Dermis blood vessel endothelial cell (primary cell): ENCODE data around the gene PSMC2. TPM values are rescaled to one million over a fixed set of nuclear protein-coding genes. Genes with fewer than 3 reads are reported as not detected.

ENCODE experiments used
- DNase-seq: peaks from one replicate; pipeline ENCODE4 v3.0.0; 2010
- total RNA-seq: library from RNA; depleted of rRNA; stranded (reverse); fragments of >200 nt; gene quantifications from 2 replicates; pipeline ENCODE4 v1.2.3, GENCODE V29; 2014

PSMC2 gene
- 211 and 258 TPM in 2 replicates for total RNA-seq

GRCh38 chr7:103347507-103348267, at the start of gene PSMC2:
PSMC2 (plus strand) TSS chr7:103347643; CDS start chr7:103347712, 69 bp downstream.
- DNase-seq: peak; percentile 91

GRCh38 chr7:103297837-103298179, 49.6 kb upstream of the PSMC2 start:
- no peak for DNase-seq

DNA sequence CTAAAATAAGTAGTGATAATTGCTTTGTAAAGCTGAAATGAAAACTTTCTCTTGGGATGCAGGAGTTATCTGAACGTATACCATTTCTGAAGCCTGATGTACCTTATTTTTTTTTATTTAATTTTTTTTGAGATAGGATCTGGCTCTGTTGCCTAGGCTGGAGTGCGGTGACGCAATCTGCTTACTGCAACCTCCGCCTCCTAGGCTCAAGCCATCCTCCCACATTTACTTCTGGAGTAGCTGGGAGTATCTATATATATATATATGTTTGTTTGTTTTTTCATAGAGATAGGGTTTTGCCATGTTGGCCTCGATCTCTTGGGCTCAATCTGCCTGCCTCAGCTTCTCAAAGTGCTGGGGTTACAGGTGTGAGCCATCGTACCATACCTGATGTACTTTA, 47.8 kb upstream of the PSMC2 start:
- no peak for DNase-seq

DNA sequence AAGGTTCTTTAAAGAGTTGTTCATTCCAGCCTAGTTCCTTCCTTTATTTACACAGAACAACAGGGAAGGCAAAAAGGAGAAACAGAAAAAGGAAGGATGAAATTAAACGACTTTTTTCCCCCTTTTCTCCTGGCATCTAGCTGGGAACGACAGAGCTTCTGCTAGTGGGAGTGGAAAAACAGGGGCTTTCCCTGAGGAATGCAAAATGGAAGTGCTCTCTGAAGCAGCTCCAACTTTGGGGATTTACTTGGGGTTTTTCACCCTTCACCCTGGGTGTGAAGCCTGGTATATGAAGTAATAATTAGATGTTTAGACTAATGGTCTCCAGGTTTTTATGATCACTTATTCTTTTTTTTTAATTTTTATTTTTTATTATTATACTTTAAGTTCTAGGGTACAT, 46.0 kb upstream of the PSMC2 start:
- DNase-seq: no peak

GRCh38 chr7:103307503-103308231, 39.8 kb upstream of the PSMC2 start:
- DNase-seq: peak; percentile 46

GRCh38 chr7:103314852-103315251, 32.6 kb upstream of the PSMC2 start:
- no peak for DNase-seq

GRCh38 chr7:103316380-103316941, 31.0 kb upstream of the PSMC2 start:
- DNase-seq: no peak

DNA sequence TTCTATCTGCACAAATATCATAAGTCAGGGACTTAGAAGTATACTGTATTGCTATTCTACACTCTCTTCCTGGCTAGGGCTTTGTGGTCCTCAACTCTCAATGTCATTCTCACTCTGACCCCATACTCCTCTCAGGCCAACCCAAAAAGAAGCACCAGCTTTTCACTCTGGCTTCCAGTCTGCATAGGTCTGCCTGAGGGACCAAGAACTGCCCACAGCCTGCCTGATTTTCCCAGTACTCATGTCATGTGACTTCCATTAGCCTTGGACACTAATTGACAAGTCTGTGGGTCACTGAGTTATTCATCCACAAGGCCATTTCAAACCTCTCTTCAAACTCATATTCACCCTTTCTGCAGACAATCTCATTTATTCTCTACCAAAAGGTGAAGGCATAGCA, 30.4 kb upstream of the PSMC2 start:
- no peak for DNase-seq

DNA sequence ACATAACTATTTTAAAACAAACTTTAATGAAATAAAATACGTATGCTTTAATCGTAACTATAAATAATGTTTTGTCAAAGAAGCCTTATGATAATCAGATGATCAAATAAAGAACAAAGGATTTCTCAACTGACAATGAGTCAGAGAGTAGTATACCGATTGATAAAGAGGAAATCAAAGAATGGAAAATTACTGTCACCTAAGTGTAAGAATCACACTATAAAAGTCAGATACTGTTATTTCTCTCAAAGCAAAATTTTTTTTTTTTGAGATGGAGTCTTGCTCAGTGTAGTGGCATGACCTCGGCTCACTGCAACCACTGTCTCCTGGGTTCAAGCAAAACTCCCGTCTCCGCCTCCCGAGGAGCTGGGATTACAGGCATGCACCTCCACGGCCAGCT, 21.7 kb upstream of the PSMC2 start:
- DNase-seq: no peak

GRCh38 chr7:103336761-103337160, 10.7 kb upstream of the PSMC2 start:
- no peak for DNase-seq

DNA sequence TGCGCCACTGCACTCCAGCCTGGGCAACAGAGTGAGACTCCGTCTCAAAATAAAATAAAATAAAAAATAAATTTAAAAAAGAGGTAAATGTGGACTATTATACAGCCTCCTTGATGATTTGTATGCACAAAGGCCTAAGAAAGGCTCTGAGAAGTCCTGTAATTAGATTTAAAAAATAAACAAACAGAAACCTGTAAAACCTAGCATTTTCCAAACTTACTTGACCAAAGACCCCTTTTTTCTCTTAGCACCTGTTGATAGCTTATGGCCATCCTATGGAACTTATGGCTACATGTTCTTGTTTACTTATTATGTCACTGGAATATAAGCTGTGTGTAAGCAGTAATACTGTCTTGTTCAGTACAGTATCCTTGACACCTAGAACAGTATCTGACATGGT, 8.6 kb upstream of the PSMC2 start:
- no peak for DNase-seq

DNA sequence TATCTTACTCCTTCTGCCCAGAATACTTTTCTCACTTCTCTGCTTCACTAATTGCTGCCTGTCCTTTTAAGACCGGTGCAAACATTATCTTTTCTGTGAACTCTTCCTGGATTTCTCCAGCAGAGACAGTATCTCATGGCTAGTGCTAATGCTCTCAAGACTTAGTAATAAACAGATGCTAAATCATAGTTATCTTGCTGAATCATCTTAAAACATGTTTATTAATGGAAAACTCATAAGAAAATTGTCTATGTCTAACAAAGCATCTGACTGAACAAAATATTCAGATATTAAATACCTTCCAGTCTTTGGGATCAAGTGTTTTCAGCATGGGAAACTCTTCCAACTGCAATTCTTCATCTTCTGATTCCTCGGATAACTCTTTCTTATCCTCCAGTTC, 6.0 kb upstream of the PSMC2 start:
- DNase-seq: no peak

- no peak for DNase-seq
These were observed 4.1 kb upstream of the PSMC2 start for GRCh38 chr7:103343332-103343731.

DNA sequence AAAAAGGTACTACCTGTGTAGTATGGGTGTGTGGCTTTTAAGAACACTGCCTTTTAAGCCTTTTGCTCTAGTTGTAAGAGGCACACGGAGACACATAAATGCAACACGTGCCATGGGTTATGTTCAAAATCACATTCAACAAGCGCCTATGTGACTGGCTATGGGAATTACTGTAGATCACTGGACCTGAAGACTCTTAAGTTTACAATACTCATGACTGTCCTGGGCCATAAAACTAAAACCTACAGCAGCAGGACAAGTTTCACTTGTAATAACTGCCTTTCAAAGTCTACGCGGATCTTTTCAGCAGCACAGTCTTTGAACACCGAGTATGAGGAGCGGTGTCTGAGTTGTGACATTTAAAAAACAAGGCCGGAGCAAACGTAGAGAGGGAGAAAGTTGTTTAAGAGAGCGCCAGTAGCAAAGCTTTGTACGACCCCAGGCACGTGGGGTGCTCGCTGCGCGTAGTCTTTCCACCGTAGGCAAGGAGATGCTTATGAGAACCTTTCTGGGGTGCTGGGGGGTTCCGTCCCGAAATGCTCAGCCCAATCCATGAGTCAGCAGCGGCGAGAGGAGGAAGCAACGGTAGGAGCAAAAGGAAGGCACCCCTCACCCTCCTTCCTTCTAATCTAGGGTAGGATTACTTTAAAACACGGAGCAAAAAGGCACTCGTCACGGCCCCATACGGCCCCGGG, 3.5 kb upstream of the PSMC2 start:
- peak; percentile 52 for DNase-seq

- peak; percentile 94 for DNase-seq
These were observed 2.8 kb upstream of the PSMC2 start, which contains the start of gene DNAJC2 for GRCh38 chr7:103344453-103345149. DNAJC2 (minus strand) TSS chr7:103344767; CDS start chr7:103344622, 145 bp downstream.

DNA sequence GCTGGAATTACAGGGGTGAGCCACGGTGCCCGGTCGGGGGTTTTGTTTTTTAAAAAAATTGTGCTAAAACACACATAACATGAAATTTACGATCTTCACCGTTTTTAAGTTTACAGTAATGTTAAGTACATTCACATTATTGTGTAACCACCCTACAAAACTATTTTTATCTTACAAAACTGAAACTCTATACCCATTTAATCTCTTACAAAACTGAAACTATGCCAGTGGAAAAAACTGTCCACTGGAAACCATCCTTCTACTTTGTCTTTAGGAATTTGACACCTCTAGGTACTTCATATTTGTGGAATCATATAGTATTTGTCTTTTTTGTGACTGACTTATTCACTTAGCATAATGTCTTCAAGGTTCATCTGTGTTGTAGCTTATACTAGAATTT, 1.0 kb upstream of the PSMC2 start:
- DNase-seq: no peak

DNA sequence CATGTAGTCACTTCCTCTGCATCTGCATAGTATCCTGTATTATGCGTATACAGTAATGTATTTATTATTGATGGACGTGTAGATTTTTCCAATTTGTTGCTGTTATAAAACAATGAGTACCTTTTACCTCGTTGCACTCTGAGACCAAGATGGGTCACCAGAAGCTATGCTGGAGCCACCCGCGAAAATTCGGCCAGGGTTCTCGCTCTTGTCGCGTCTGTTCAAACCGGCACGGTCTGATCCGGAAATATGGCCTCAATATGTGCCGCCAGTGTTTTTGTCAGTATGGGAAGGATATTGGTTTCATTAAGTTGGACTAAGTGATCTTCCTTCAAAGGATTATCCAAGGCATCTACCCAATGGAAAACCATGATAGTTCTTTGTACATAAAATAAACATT, 1.0 kb downstream of the PSMC2 start:
- DNase-seq: peak; percentile 9

DNA sequence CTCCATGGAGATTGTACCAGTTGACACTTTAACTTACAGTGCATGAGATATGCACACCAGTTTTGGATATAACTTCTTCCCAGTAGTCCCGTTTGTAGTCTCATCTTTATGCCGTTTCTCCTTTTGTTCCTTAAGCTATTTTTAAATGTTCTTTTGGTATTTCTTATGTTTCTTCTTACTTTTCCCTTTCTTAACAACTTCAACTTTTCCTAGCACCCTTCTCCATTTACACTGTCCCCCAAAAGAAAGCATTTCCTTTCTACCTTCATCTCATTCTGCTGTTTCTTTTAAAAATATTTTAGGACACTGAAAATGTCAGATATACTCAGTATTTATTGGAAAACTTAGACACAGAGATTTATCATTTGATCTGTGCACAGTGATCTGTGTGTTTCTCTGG, 1.5 kb downstream of the PSMC2 start:
- DNase-seq: peak; percentile 2

DNA sequence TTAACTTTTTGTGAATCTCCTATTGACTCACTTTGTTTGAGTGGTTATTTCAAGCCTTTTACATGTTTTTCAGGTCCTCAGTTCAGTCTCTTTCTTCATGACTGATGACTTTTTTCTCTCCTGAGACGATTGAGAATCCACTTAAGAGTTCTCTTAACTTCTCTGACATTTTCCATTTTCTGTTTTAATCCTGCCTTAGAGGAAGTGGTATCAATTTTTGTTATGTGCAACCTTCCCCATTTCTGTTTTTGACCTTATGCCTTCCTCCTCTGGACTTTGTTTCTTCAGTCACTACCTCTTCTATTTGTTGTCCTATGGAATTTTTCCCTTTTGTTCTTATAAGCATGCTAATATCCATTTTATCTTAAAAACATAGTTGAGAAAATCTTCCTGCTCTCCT, 2.4 kb downstream of the PSMC2 start:
- DNase-seq: no peak

DNA sequence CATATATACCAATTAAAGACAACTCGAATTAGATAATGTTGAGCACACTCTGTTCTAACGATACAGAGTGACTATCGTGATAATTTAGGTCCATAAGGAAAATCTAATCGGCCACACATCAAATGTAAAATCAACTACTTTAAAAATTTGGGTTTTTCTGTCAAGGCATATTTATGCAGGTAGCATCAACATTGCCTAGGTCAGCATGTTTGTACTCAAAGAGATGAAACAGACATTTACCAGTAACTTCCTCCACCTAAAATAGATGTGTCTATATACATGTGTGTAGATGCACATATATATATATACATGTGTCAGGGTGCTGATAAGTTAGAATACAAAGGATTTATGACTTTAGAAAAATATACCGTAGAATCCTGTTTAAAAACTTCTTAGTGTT, 22.0 kb downstream of the PSMC2 start:
- no peak for DNase-seq

GRCh38 chr7:103373866-103374643, 26.6 kb downstream of the PSMC2 start:
- no peak for DNase-seq
